ENCODE measurements around the gene TADA2B.

GRCh38 chr4:7094916-7095315 is 51.7 kb downstream of the TADA2B start:
- TF ChIP-seq ATF2 (CRISPR knock-in tag; IDR thresholded peaks at IDR 0.05; ENCODE audit: borderline replicate concordance, low read depth), result no peak
- no peak for TF ChIP-seq ZMAT4 (CRISPR knock-in tag; IDR thresholded peaks at IDR 0.05)
- TF ChIP-seq, protein P1, sequence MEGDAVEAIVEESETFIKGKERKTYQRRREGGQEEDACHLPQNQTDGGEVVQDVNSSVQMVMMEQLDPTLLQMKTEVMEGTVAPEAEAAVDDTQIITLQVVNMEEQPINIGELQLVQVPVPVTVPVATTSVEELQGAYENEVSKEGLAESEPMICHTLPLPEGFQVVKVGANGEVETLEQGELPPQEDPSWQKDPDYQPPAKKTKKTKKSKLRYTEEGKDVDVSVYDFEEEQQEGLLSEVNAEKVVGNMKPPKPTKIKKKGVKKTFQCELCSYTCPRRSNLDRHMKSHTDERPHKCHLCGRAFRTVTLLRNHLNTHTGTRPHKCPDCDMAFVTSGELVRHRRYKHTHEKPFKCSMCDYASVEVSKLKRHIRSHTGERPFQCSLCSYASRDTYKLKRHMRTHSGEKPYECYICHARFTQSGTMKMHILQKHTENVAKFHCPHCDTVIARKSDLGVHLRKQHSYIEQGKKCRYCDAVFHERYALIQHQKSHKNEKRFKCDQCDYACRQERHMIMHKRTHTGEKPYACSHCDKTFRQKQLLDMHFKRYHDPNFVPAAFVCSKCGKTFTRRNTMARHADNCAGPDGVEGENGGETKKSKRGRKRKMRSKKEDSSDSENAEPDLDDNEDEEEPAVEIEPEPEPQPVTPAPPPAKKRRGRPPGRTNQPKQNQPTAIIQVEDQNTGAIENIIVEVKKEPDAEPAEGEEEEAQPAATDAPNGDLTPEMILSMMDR (IDR thresholded peaks at IDR 0.05), result no peak
- no peak for TF ChIP-seq IRF1 (CRISPR knock-in tag; IDR thresholded peaks at IDR 0.05)
- TF ChIP-seq USF1 (CRISPR knock-in tag; IDR thresholded peaks at IDR 0.05), result no peak
- TF ChIP-seq ESRRA (CRISPR knock-in tag; IDR thresholded peaks at IDR 0.05; ENCODE audit: borderline replicate concordance), result no peak
- TF ChIP-seq, protein P2, sequence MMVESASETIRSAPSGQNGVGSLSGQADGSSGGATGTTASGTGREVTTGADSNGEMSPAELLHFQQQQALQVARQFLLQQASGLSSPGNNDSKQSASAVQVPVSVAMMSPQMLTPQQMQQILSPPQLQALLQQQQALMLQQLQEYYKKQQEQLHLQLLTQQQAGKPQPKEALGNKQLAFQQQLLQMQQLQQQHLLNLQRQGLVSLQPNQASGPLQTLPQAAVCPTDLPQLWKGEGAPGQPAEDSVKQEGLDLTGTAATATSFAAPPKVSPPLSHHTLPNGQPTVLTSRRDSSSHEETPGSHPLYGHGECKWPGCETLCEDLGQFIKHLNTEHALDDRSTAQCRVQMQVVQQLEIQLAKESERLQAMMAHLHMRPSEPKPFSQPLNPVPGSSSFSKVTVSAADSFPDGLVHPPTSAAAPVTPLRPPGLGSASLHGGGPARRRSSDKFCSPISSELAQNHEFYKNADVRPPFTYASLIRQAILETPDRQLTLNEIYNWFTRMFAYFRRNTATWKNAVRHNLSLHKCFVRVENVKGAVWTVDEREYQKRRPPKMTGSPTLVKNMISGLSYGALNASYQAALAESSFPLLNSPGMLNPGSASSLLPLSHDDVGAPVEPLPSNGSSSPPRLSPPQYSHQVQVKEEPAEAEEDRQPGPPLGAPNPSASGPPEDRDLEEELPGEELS (CRISPR knock-in tag; IDR thresholded peaks at IDR 0.05), result no peak
- TF ChIP-seq TCF7 (CRISPR knock-in tag; IDR thresholded peaks at IDR 0.05; ENCODE audit: low read depth), result no peak
- TF ChIP-seq SMAD3 (CRISPR knock-in tag; IDR thresholded peaks at IDR 0.05; ENCODE audit: borderline replicate concordance), result no peak
- TF ChIP-seq TEAD1 (CRISPR knock-in tag; IDR thresholded peaks at IDR 0.05), result no peak
- TF ChIP-seq, protein P3, sequence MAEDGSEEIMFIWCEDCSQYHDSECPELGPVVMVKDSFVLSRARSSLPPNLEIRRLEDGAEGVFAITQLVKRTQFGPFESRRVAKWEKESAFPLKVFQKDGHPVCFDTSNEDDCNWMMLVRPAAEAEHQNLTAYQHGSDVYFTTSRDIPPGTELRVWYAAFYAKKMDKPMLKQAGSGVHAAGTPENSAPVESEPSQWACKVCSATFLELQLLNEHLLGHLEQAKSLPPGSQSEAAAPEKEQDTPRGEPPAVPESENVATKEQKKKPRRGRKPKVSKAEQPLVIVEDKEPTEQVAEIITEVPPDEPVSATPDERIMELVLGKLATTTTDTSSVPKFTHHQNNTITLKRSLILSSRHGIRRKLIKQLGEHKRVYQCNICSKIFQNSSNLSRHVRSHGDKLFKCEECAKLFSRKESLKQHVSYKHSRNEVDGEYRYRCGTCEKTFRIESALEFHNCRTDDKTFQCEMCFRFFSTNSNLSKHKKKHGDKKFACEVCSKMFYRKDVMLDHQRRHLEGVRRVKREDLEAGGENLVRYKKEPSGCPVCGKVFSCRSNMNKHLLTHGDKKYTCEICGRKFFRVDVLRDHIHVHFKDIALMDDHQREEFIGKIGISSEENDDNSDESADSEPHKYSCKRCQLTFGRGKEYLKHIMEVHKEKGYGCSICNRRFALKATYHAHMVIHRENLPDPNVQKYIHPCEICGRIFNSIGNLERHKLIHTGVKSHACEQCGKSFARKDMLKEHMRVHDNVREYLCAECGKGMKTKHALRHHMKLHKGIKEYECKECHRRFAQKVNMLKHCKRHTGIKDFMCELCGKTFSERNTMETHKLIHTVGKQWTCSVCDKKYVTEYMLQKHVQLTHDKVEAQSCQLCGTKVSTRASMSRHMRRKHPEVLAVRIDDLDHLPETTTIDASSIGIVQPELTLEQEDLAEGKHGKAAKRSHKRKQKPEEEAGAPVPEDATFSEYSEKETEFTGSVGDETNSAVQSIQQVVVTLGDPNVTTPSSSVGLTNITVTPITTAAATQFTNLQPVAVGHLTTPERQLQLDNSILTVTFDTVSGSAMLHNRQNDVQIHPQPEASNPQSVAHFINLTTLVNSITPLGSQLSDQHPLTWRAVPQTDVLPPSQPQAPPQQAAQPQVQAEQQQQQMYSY (CRISPR knock-in tag; IDR thresholded peaks at IDR 0.05), result no peak

Data from WTC11 (cell line).